Measurements from ENCODE around the gene TMEM164.
"Not testable (repeated sequence)": the region's sequence is repeated elsewhere in the genome, so short reads cannot be mapped to it uniquely, and the experiment has no call there.

The TMEM164 gene

GRCh38 chrX:110002300-110003166 lies at the start of gene TMEM164:
Gene TMEM164, plus strand, starts transcription at chrX:110003114. Its CDS starts 661 bp downstream, at chrX:110003775.
- peak; percentile 84 for DNase-seq

DNA sequence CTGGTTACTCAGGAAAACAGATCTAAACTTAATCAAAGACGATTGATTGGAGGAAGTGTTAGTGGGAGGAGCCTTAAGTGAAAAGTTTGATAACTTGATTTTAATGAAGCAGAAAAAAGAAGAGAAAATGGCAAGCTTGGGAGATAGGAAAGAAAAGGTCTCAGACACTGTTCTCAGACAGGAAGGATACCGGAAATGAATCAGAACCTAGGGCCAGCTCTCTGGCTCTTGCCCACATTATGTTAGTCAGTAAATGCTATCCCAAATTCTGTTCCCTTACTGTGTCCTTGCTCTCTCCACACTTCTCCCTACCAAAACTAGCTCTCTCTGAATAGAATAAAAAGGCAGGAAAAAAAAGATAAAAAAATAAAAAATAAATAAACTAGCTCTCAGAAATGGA lies 48.6 kb upstream of the TMEM164 start:
- no peak for DNase-seq

- DNase-seq: no peak
Observed at GRCh38 chrX:109954955-109955354, 48.0 kb upstream of the TMEM164 start.

DNA sequence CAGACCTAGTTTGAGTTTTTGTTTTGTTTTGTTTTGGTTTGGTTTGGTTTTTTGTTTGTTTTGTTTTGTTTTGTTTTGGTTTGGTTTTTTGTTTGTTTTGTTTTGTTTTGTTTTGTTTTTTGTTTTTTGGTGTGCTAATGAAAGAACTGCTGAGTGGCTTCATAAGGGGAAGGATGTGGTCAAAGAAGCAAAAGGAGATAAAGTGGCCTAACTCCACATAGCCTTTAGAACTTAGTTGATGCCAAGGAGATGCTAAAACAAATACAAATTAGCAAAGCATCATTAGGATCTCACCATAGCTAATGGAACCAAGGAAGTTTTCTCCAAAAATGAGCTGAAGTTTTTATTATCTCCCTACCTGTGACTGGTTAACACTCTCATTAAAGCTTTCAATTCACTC lies 44.6 kb upstream of the TMEM164 start:
- DNase-seq: no peak

GRCh38 chrX:109959356-109959871 lies 43.5 kb upstream of the TMEM164 start:
- DNase-seq: no peak

- no peak for DNase-seq
Observed at GRCh38 chrX:109964390-109964789, 38.5 kb upstream of the TMEM164 start.

DNA sequence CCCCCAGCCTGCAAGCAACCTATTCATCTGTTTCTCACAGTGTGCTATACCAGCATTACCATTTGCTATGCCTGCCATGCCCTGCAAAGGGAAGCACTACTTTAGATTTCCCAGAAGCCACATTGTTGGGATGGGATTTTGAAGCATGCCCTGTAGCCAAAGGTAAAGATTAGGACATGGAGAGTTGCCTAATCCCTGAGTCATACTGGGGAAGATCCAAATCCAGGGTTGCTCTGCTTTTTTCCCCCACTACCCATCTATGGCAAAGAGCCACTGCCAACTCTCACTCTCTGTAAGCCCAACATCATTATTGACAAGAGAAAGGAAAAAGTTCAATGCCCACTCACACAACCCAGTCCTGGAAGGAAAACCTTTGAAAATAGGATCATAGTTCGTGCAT lies 36.7 kb upstream of the TMEM164 start:
- DNase-seq: no peak

GRCh38 chrX:109967156-109967555 lies 35.8 kb upstream of the TMEM164 start:
- DNase-seq: no peak

DNA sequence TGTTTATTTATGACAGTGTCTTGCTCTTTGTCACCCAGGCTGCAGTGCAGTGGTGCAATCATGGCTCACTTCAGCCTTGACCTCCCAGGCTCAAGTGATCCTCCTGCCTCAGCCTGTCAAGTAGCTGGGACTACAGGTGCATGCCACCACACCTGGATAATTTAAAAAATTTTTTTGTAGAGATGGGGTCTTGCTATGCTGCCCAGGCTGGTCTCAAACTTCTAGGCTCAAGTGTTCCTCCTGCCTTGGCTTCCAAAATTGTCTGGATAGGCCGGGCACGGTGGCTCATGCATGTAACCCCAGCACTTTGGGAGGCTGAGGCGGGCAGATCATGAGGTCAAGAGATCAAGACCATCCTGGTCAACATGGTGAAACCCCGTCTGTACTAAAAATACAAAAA lies 32.1 kb upstream of the TMEM164 start:
- not testable (repeated sequence) for DNase-seq

- DNase-seq: no peak
Observed at GRCh38 chrX:109974906-109975655, 27.8 kb upstream of the TMEM164 start.

GRCh38 chrX:109985210-109985609 lies 17.7 kb upstream of the TMEM164 start:
- not testable (repeated sequence) for DNase-seq

DNA sequence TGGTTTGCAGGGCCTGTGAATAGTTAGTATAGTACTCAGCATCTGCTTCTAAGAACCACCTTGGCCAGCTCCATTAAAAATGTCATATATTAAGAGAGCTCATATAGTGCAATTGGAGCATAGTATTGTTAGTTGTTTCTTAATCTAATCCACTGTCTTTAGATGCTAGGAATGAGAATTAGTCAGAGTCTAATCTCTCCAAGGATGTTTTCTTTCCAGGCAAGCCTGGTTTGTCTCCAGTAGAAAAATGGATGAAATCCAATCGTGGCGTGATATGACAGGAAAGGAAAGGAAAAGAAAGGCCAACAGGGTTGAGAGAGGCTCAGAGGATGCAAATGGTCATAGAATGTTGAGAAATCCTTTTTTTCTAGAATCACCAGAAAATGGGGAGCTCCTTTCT lies 15.0 kb upstream of the TMEM164 start:
- no peak for DNase-seq

DNA sequence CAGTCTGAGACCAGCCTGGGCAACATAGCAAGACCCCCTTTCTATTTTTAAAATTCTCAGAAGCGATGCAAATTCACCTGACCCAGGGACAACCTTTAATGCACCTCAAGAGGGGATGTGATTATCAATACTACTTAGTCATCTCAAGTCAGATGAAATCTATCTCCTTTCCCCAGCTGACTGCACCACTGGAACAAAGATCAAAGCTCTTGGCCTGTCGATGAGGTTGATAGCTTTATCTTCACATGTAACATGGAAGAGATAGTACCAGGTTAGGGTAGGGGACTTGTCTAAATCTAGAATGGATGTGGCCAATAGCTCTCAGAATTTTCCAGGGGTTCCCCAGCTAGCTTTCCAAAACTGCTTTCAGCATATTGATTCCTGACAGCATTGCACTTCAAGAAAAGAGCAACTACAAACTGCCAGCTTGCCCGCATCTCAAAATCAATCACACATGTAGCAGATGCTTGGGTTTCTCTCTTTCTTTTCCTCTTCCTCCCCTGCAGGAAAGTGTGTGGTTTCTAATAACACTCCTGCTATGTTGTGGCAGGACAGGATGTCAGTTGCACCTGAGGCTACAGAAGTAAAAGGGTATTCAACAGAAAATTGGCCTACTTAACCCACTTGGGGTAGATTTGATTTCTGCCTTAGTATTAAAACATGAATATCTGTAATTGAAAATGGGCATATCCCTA lies 12.2 kb upstream of the TMEM164 start:
- DNase-seq: no peak

- DNase-seq: no peak
Observed at GRCh38 chrX:109992203-109992602, 10.7 kb upstream of the TMEM164 start.

GRCh38 chrX:109995155-109995554 lies 7.8 kb upstream of the TMEM164 start:
- no peak for DNase-seq

GRCh38 chrX:109997786-109998452 lies 5.0 kb upstream of the TMEM164 start:
- no peak for DNase-seq

GRCh38 chrX:110000000-110000399 lies 2.9 kb upstream of the TMEM164 start:
- DNase-seq: no peak

DNA sequence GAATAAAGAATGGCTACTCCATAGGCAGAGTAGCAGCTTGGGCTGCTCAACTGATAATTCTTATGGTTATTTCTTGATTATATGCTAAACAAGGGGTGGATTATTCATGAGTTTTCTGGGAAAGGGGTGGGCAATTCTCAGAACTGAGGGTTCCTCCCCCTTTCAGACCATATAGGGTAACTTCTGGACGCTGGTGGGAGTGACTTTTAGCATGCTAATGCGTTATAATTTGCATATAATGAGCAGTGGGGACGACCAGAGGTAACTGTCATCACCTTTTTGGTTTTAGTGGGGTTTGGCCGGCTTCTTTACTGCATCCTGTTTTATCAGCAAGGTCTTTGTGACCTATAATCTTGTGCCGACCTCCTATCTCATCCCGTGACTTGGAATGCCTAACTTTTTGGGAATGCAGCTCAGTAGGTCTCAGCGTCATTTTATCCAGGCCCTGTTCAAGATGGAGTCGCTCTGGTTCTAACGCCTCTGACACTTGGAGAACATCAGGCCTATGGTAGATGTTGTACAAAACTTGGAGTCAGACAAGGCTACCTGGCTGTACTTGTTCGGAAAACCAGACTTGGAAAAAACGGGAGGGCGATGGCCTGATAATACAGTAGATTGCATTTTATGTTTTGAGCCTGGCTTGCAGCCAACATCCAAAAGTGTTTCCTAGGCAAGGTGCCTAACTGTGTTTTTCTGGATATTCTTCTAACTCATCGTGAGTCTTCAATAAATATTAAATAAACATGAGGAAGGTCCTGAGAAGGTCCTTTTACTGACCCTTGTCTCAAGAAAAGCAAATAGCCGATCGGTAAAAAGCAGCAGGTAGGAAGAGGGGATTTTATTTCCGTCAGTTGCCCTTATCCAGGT lies 1.8 kb upstream of the TMEM164 start:
- DNase-seq: no peak

- DNase-seq: no peak
Observed at GRCh38 chrX:110001740-110002299, 1.1 kb upstream of the TMEM164 start.

DNA sequence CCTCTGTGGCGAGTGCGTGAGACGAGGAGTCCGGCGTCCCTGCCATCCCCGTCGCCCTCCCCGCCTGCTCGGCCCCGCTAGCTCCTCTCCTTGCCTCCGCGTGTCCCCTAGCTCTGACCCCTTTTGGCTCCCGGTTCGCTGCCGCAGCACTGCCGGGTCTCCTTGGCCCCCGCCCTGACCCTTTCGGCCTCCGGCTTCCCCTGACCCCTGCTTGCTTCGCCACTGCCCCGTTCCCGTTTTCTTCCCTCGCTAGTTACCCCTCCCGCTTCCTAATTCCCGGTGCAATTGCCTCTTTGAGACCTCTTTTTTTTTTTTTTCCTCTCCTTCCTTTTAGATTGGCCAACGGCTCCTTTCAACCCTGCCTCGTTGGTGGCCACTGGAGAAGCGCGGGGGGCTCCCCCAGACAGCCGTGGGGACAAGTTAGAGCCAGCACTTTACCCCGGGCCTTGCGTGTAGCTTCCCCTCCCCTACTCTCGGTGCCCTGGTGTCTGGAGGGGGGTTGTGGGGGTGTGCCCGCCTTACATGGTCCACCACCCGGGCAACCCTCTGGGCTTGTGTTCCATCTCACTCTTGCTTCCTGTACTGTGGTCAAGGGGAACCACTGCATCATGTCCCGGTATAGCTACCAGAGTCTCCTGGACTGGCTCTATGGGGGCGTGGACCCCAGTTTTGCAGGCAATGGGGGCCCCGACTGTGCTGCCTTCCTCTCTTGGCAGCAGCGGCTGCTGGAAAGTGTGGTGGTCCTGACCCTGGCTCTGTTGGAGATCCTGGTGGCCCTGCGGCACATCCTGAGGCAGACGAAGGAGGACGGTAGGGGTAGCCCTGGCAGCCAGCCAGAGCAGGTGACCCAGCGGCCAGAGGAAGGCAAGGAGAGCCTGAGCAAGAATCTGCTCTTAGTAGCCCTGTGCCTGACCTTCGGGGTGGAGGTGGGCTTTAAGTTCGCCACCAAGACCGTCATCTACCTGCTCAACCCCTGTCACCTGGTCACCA lies 548 bp downstream of the TMEM164 start:
- DNase-seq: peak; percentile 13

Data from activated CD4-positive, alpha-beta T cell treated with anti-CD3 and anti-CD28 coated beads for 48 hours (primary cell).